Upper lobe of left lung (tissue), 6 donors: ENCODE data around the gene GALM. TPM values are rescaled to one million over a fixed set of nuclear protein-coding genes. Genes with fewer than 3 reads are reported as not detected.
"Not testable (repeated sequence)": the region's sequence is repeated elsewhere in the genome, so short reads cannot be mapped to it uniquely, and the experiment has no call there.

Source experiments
- ATAC-seq, 2 donors: fragments of 200-7000 bp; cut with Tn5 transposase; one replicate each; pipeline ENCODE4 v1.9.1; 2022; ENCODE audit warnings: mild to moderate bottlenecking in 2 of 2, moderate library complexity in 2 of 2; ENCODE audit not compliant: low FRiP score in 2 of 2
- DNase-seq, 2 donors: peaks; one replicate each; pipeline ENCODE4 v3.0.0-alpha.2; 2019 to 2020
- H3K27ac ChIP-seq, 4 donors: fragments of 200-600 bp; sonication (generic); one replicate each; pipeline ENCODE4 v1.5.1; 2016 to 2019
- H3K27me3 ChIP-seq, 4 donors: fragments of 200-600 bp; sonication (generic); one replicate each; pipeline ENCODE4 v1.5.1; 2017 to 2019
- H3K36me3 ChIP-seq, 4 donors: fragments of 200-600 bp; sonication (generic); one replicate each; pipeline ENCODE4 v1.5.1; 2016 to 2019
- H3K4me1 ChIP-seq, 4 donors: fragments of 200-600 bp; sonication (generic); one replicate each; pipeline ENCODE4 v1.5.1; 2018 to 2019
- H3K4me3 ChIP-seq, 4 donors: fragments of 200-600 bp; sonication (generic); one replicate each; pipeline ENCODE4 v1.5.1; 2017 to 2019; ENCODE audit warnings: mild to moderate bottlenecking in 2 of 4, moderate library complexity in 1 of 4
- H3K9me3 ChIP-seq, 4 donors: fragments of 200-600 bp; sonication (generic); one replicate each; pipeline ENCODE4 v1.5.1; 2018 to 2019
- CTCF ChIP-seq, 6 experiments: fragments of 450-650 bp in 4 of 6; fragments of 200-600 bp in 2 of 6; sonication (generic) in 2 of 6; IDR thresholded peaks; one replicate each; pipeline ENCODE4 v1.5.1; 2016 to 2019; ENCODE audit warnings: antibody characterized with exemption in 6 of 6
- EP300 ChIP-seq, 4 donors: sonication (generic); formaldehyde crosslinking; IDR thresholded peaks; one replicate each; pipeline ENCODE4 v1.5.1; 2017; ENCODE audit warnings: antibody characterized with exemption in 4 of 4, control low read depth in 2 of 4
- POLR2A ChIP-seq, 4 donors: fragments of 450-650 bp; IDR thresholded peaks; one replicate each; pipeline ENCODE4 v1.5.1; 2016 to 2017; ENCODE audit warnings: antibody characterized with exemption in 4 of 4, mild to moderate bottlenecking in 2 of 4
- POLR2AphosphoS5 ChIP-seq, 2 donors: sonication (generic); formaldehyde crosslinking; IDR thresholded peaks; one replicate each; pipeline ENCODE4 v1.5.1; 2017; ENCODE audit warnings: antibody characterized with exemption in 2 of 2
- WGBS, 2 donors: methylation state at CpG; one replicate each; pipeline ENCODE4 v1.1.5; 2017 to 2018; 5-methylcytosine and 5-hydroxymethylcytosine counted together
- total RNA-seq, 6 donors: library from RNA; depleted of rRNA in 4 of 6; stranded (reverse); fragments of >200 nt in 4 of 6; gene quantifications; one replicate each; pipeline versions ENCODE4 v1.1.0 to v1.2.1, GENCODE V29; 2016 to 2021
- donor health status: DM: no; HTN: no; CAD: no; lungs with moderate emphysema.
- donor health status: DM: no; HTN: yes; CAD: no; lungs with severe emphysema.

Gene GALM
- total RNA-seq, 6 donors from 2014 or later, result 13.4 to 33.1 (median 26.3) TPM

GRCh38 chr2:38643021-38643671, 22.8 kb upstream of the GALM start:
- H3K27ac ChIP-seq, result peak overlapping the region in 1 of 4 donors; percentile 46
- H3K4me3 ChIP-seq, result no peak overlapping the region
- ATAC-seq (no peak), DNase-seq (peak in 1 of 2 donors; percentile 72)
- WGBS, 2 donors, result 94 to 95% methylated on average over 14 to 38 of the region's 45 CpGs
- H3K27me3 ChIP-seq, result no peaks in the 10 kb centered on the region
- no peaks in the 10 kb centered on the region for H3K36me3 ChIP-seq
- H3K4me1 ChIP-seq, result no peaks in the 10 kb centered on the region
- H3K9me3 ChIP-seq, result no peaks in the 10 kb centered on the region
- no peak for TF ChIP-seq POLR2A (IDR thresholded peaks at IDR 0.05)
- TF ChIP-seq POLR2AphosphoS5 (IDR thresholded peaks at IDR 0.05), result no peak
- no peak for TF ChIP-seq EP300 (IDR thresholded peaks at IDR 0.05)
- no peak for TF ChIP-seq CTCF (IDR thresholded peaks at IDR 0.05)

GRCh38 chr2:38643683-38644511, 22.0 kb upstream of the GALM start:
- peak overlapping the region in 1 of 4 donors; percentile 46 for H3K27ac ChIP-seq
- 82% methylated on average over 16 of the region's 16 CpGs for WGBS, 2 donors

GRCh38 chr2:38648107-38648761, 17.7 kb upstream of the GALM start:
- no peak for ATAC-seq
- peaks cover 5 to 10% (median 8%) of the 10 kb centered on the region in 4 donors for H3K4me1 ChIP-seq
- H3K4me3 ChIP-seq, result no peak overlapping the region
- H3K27me3 ChIP-seq, result no peaks in the 10 kb centered on the region
- H3K9me3 ChIP-seq, result no peaks in the 10 kb centered on the region
- no peak overlapping the region for H3K27ac ChIP-seq
- TF ChIP-seq POLR2A (IDR thresholded peaks at IDR 0.05) (no peak), POLR2AphosphoS5 (IDR thresholded peaks at IDR 0.05) (no peak)
- peak in 1 of 2 donors; percentile 27 for DNase-seq
- 82 to 86% methylated on average over 7 of the region's 7 CpGs for WGBS, 2 donors
- H3K36me3 ChIP-seq, result no peaks in the 10 kb centered on the region

More at GRCh38 chr2:38643683-38644511, 22.0 kb upstream of the GALM start:
- not testable (repeated sequence) for DNase-seq, H3K36me3 ChIP-seq, H3K4me1 ChIP-seq, H3K27me3 ChIP-seq, H3K4me3 ChIP-seq, ATAC-seq, H3K9me3 ChIP-seq
- peak in 1 of 4 donors; percentile 11 for TF ChIP-seq POLR2A (IDR thresholded peaks at IDR 0.05)

GRCh38 chr2:38649176-38649728, 16.7 kb upstream of the GALM start:
- no peak for ATAC-seq
- Histone ChIP-seq H3K27me3 (no peaks in the 10 kb centered on the region), H3K9me3 (no peaks in the 10 kb centered on the region), H3K27ac (no peak overlapping the region), H3K4me3 (no peak overlapping the region), H3K36me3 (no peaks in the 10 kb centered on the region), H3K4me1 (peaks cover 5 to 14% (median 10%) of the 10 kb centered on the region in 4 donors)
- TF ChIP-seq CTCF (IDR thresholded peaks at IDR 0.05) (no peak), EP300 (IDR thresholded peaks at IDR 0.05) (no peak), POLR2A (IDR thresholded peaks at IDR 0.05) (no peak), POLR2AphosphoS5 (IDR thresholded peaks at IDR 0.05) (no peak)
- WGBS, 2 donors, result 95% methylated on average over 12 of the region's 12 CpGs
- DNase-seq, result no peak

GRCh38 chr2:38650012-38650411, 15.9 kb upstream of the GALM start:
- H3K9me3 ChIP-seq, result no peaks in the 10 kb centered on the region
- H3K4me1 ChIP-seq, result peaks cover 5 to 19% (median 11%) of the 10 kb centered on the region in 4 donors
- TF ChIP-seq POLR2A (IDR thresholded peaks at IDR 0.05), result no peak
- TF ChIP-seq CTCF (IDR thresholded peaks at IDR 0.05), result no peak
- TF ChIP-seq POLR2AphosphoS5 (IDR thresholded peaks at IDR 0.05), result no peak
- no peak for TF ChIP-seq EP300 (IDR thresholded peaks at IDR 0.05)
- H3K36me3 ChIP-seq, result no peaks in the 10 kb centered on the region
- H3K27me3 ChIP-seq, result no peaks in the 10 kb centered on the region
- DNase-seq (no peak), ATAC-seq (no peak)
- 82 to 90% methylated on average over 6 of the region's 6 CpGs for WGBS, 2 donors
- H3K4me3 ChIP-seq, result no peak overlapping the region
- H3K27ac ChIP-seq, result no peak overlapping the region
